GM12873 (cell line): Measurements from ENCODE around the gene EFNB1.
A peak's percentile ranks its signal among the peaks of the same experiment; 100 is the strongest.

Source experiments
- TF ChIP-seq, protein P1 (sequence below): IDR thresholded peaks from 2 replicates; pipeline ENCODE4 v1.5.1; 2012; ENCODE audit warnings: low read depth, mild to moderate bottlenecking, moderate library complexity, low read length, control low read depth; ENCODE audit not compliant: insufficient read depth; ENCODE audit errors: missing control alignments

Gene EFNB1

DNA sequence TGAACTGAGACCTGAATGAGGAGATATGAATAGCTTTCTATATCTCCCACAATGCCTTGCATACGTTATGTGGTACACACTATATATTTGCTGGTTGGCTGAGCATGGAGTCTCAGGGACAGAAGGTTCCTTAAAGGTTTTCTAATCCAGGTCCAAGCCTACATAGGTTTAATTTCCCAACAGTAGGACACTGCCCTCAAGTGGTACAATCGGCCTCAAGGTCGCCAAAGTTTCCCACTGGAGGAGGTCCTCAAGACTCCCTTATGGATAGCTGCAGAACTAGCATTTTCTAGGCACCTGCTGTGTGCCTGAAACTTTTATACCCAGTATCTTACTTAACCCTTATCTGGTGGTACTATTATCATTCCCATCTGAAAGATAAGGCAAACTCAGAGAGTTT lies 21.0 kb upstream of the EFNB1 start:
- TF ChIP-seq, protein P1, sequence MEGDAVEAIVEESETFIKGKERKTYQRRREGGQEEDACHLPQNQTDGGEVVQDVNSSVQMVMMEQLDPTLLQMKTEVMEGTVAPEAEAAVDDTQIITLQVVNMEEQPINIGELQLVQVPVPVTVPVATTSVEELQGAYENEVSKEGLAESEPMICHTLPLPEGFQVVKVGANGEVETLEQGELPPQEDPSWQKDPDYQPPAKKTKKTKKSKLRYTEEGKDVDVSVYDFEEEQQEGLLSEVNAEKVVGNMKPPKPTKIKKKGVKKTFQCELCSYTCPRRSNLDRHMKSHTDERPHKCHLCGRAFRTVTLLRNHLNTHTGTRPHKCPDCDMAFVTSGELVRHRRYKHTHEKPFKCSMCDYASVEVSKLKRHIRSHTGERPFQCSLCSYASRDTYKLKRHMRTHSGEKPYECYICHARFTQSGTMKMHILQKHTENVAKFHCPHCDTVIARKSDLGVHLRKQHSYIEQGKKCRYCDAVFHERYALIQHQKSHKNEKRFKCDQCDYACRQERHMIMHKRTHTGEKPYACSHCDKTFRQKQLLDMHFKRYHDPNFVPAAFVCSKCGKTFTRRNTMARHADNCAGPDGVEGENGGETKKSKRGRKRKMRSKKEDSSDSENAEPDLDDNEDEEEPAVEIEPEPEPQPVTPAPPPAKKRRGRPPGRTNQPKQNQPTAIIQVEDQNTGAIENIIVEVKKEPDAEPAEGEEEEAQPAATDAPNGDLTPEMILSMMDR: peak; percentile 16

DNA sequence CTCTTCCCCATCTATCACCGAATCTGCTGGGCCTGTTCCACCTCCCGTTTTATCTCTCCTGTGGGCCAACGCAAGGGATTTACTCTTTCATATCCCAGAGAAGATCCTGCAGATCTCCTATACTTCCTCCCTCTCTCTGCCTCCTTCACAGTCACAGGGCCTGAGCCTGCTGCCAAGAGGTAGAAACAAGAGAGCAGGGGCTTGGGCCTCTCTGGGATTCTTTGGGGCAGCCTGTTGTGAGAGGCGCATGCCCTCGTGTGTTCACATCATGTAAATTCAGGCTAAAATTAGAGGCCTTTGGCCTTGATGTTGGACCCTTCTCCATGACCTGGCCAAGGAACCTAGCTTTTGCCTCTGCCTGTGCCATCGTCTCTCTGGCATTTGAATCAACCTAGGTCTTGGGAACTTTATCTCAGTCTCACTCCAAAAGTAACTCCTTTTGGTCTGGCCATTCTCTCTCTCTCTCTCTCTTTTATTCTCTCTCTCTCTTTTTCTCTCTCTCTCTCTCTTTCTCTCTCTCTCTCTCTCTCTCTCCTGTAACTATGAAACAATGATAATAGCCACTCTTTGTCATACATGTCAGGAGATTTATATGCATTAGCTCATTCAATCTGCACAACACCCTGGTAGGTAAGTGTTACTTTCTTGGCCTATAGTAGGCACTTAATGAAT lies 20.0 kb upstream of the EFNB1 start:
- TF ChIP-seq, protein P1: peak; percentile 53

DNA sequence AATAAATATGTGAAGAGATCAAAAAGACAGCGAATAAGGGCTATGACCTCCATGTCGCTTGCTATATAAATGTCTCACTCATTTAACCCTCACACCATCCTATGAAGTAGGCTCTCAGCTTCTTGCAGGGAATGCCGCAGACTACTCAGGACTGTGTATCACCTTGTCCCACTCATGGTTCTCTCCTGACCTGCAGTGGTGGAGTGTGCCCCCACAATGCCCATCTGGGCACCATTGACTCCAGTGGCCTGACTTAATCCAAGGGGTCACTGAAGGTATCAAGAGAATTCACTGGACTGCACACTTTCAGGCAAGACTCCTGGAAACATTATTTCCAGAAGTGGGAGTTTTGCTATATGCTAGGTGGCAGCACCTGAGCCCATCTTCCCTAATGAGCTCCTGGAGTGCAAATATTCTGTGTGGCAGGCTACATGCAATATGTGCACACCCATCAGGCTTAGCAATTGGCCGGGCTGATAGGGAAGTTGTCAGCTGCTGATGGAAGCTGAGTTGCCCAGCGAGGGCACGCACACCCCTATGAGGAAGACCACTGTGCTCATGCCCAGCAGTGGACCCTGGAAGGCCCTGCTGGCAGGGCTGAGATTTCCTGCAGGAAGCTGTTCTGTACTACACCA lies 8.2 kb upstream of the EFNB1 start:
- TF ChIP-seq, protein P1: no peak

DNA sequence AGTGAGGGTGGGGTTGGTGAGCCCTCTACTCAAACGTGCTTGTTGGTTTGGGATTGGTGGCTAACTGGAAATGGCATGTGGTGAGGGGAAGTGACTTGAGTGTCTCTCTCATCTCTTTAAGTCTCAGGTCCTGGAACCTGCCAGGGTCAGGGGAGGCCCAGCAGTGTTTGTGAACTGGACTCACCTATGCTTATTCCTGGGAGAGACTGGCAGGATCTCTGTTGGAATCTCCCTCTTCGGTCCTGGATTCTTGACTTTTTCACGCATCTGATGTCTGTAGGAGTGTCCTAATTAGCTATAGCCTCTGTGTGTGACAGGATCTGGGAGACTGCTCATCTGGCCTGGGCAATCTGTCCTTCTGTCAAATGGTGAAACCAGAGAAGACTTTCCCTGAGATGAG lies 7.2 kb upstream of the EFNB1 start:
- TF ChIP-seq, protein P1: no peak

DNA sequence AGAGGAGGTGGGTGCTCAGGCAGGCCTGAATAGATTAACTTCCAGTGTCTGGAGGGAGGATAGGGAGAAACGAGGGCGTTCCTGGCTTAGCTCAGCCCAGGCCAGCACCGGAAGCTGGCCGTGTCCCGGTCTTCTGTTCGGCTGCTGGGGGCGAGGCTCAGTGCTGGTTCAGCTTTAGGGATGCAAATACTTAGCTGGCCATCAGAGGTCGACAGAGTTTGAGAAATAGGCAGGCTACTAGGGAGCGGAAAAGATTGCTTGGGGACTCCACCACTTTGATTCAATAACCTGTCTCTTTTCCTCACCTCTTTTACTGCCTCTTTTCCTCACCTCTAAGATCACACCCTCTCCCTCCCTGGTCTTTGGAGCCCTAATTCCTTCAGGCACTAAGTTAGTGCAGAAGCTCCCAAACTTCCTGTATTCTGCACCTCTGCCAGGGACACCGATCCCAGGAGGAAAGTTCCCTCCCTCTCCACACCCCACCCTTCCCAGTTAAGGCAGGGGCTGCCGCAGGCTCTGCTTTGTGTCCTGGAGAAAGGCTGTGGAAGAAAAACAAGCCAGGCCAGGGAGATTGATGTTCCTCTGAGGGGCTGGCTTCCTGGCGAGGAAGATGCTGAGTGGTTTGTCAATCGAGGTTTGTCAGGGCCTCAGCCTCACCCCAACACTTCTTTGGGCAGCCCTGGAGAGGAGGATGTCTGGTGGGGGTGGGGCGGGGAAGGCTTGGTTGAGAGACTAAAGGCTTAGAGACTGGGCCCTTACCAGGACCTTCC lies 6.0 kb upstream of the EFNB1 start:
- TF ChIP-seq, protein P1: peak; percentile 65

DNA sequence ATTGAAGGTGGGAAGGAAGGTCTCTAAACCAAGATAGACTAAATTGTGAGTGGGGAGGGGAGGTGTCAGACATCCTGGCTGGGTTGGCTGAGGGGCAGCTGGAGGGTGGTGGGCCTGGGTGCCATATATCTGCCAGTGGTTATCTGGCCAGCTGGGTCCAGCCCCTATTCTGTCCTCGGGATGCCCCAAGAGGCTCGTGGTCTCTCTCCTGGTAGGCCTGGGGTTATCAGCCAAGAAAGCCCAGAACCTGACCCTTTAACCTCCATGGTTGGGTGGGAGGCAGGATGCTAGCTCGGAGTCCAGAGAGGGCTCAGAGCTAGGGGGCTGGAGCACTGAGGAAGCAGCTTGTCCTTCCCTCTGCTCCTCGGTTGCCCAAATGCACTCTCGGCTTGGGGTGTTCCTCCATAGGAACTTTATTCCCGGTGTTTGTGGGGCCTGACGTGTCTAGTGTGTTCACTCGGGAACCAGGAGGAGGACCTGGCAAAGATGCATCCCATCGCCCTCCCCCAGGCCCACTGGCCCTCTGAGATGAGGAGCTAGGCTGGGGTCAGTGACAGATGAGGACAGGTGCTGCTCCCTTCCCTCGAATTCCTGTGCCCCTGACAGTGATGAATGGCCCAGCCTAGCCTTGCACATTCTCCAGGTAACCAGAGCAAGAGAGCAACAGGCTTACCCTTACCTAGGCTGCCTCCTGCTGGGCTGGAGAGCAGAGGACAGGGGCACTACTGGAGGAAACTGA lies 5.2 kb upstream of the EFNB1 start:
- TF ChIP-seq, protein P1: peak; percentile 16

DNA sequence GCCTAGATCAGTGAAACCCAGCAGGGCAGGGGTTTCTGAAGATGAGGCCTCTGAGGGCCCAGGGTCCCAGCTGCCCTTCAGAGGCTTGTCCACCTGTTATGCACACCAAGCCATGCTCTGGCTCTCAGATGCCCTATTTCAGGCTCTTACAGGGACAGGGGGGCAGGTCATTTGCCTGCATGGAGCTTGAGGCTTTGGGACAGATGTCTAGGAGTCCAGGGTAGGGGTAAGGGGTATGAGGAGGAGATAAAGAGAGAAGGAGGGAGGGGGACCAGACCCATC lies 4.7 kb upstream of the EFNB1 start:
- TF ChIP-seq, protein P1: no peak
